Measurements from ENCODE around the gene E2F3. TPM values are rescaled to one million over a fixed set of nuclear protein-coding genes. Genes with fewer than 3 reads are reported as not detected.

Gene E2F3
- total and polyA plus RNA-seq, 12 donors = 5.2 to 12.0 (median 7.8) TPM

DNA sequence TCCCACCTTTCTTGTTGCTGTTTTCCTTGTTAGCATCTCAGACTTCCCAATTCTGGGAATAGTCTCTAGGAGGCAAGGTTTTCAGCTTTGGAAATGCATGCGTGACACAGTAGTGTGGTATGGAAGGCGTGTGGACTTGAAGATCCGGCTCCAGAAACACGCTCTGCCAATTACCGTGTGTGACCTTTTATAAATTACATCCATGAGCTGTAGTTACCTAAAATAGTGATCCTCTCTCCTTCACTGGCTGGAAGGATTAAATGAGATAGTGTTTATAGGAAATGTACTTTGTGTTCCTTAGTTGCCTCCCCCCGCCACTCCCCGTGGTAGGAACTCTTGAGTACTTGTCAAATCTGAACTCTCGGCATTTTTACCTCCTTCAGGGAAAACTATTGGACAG, 13.0 kb downstream of the E2F3 start:
- H3K4me3 ChIP-seq = no peak overlapping the region
- H3K36me3 ChIP-seq (replicated peaks in 1 of 2) = no peaks in the 10 kb centered on the region
- H3K27ac ChIP-seq = no peak overlapping the region
- no peaks in the 10 kb centered on the region for H3K27me3 ChIP-seq
- no peak for DNase-seq
- H3K9me3 ChIP-seq (replicated peaks in 1 of 3) = no peaks in the 10 kb centered on the region
- 92 to 96% (median 94%) methylated on average over 8 of the region's 8 CpGs for WGBS, 4 donors
- intact Hi-C loops (cut with DNase I) = loop anchor here in 1 of 2 donors (10.0 kb wide), 1 partner anchor 110 kb away; no protein-coding TSS in a partner anchor
- H3K4me1 ChIP-seq (replicated peaks in 1 of 2) = peaks cover 0 to 6% of the 10 kb centered on the region in 2 donors
- TF ChIP-seq CTCF (IDR thresholded peaks at IDR 0.05) = no peak
- no peak for TF ChIP-seq POLR2A (IDR thresholded peaks at IDR 0.05)

- DNase-seq = no peak
- Histone ChIP-seq H3K27me3 (no peaks in the 10 kb centered on the region), H3K36me3 (replicated peaks in 1 of 2) (no peaks in the 10 kb centered on the region), H3K4me3 (no peak overlapping the region), H3K4me1 (replicated peaks in 1 of 2) (peaks cover 0 to 5% of the 10 kb centered on the region in 2 donors), H3K27ac (no peak overlapping the region), H3K9me3 (replicated peaks in 1 of 3) (no peaks in the 10 kb centered on the region)
- WGBS, 4 donors = 87 to 90% (median 89%) methylated on average over 7 of the region's 7 CpGs
- intact Hi-C loops (cut with DNase I) = loop anchor here in 1 of 2 donors (10.0 kb wide), 1 partner anchor 109 kb away; no protein-coding TSS in a partner anchor
- no peak for TF ChIP-seq POLR2A (IDR thresholded peaks at IDR 0.05)
- TF ChIP-seq CTCF (IDR thresholded peaks at IDR 0.05) = no peak
These were observed 13.6 kb downstream of the E2F3 start for GRCh38 chr6:20415304-20415703.

DNA sequence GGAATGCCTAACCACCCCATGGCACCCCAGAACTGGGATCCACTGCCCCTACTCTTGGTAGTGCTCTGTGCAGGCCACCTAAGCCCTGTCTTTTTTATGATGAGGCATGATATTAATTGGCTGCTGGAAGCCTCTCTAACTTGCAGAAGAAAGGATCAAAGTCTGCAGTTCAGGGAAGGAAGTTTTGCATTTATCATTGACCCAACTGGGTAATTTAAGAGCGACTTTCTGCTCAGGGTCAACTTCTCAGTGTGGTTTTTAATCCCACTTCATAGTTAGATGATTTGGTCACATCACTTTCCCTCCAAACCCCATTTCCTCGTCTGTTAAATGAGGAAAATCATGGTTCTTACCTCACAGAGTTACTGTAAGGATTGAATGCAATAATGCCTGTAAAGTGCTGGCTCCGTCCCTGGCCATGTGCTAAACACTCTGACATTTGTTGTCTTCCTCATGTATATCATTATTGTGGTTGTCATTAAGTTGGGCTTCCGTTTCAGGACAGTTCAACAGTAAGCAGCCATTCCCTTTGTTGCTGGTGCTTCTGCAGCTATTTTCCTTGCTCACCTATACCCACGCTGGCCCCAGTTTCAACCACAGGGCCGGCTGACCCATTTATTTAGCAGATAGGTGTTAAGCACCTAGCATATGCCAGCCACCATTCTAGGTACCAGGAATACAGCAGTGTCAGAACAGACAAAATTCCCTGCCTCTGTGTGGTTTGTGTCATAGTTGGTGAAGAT, 14.2 kb downstream of the E2F3 start:
- DNase-seq = no peak
- H3K9me3 ChIP-seq (replicated peaks in 1 of 3) = no peaks in the 10 kb centered on the region
- 65 to 87% (median 81%) methylated on average over 6 of the region's 6 CpGs for WGBS, 4 donors
- TF ChIP-seq CTCF (IDR thresholded peaks at IDR 0.05) = no peak
- TF ChIP-seq POLR2A (IDR thresholded peaks at IDR 0.05) = no peak
- H3K27me3 ChIP-seq = no peaks in the 10 kb centered on the region
- no peak overlapping the region for H3K27ac ChIP-seq
- intact Hi-C loops (cut with DNase I) = loop anchor here in 1 of 2 donors (10.0 kb wide), 1 partner anchor 109 kb away; no protein-coding TSS in a partner anchor
- H3K4me3 ChIP-seq = no peak overlapping the region
- no peaks in the 10 kb centered on the region for H3K36me3 ChIP-seq (replicated peaks in 1 of 2)
- peaks cover 0 to 5% of the 10 kb centered on the region in 2 donors for H3K4me1 ChIP-seq (replicated peaks in 1 of 2)

- intact Hi-C loops (cut with DNase I) = loop anchor here in 1 of 2 donors (10.0 kb wide), 1 partner anchor 108 kb away; no protein-coding TSS in a partner anchor
These were observed 15.1 kb downstream of the E2F3 start for GRCh38 chr6:20416567-20417345.

More at GRCh38 chr6:20416567-20417345, 15.1 kb downstream of the E2F3 start:
- Histone ChIP-seq H3K4me1 (replicated peaks in 1 of 2) (peaks cover 0 to 5% of the 10 kb centered on the region in 2 donors), H3K27me3 (no peaks in the 10 kb centered on the region), H3K4me3 (no peak overlapping the region), H3K27ac (no peak overlapping the region), H3K9me3 (replicated peaks in 1 of 3) (no peaks in the 10 kb centered on the region), H3K36me3 (replicated peaks in 1 of 2) (no peaks in the 10 kb centered on the region)
- TF ChIP-seq CTCF (IDR thresholded peaks at IDR 0.05) = no peak
- TF ChIP-seq POLR2A (IDR thresholded peaks at IDR 0.05) = no peak
- DNase-seq = no peak
- WGBS, 4 donors = 67 to 79% (median 71%) methylated on average over 4 of the region's 4 CpGs

Data from adrenal gland (tissue), 12 donors.